Measurements from ENCODE around the gene SPEG. TPM values are rescaled to one million over a fixed set of nuclear protein-coding genes. Genes with fewer than 3 reads are reported as not detected.

SPEG gene
- total RNA-seq, 3 donors from 2014 or later (not counting 1 experiment from before 2014, with no cell fraction given): 0.35 to 1.5 (median 1.2) TPM

DNA sequence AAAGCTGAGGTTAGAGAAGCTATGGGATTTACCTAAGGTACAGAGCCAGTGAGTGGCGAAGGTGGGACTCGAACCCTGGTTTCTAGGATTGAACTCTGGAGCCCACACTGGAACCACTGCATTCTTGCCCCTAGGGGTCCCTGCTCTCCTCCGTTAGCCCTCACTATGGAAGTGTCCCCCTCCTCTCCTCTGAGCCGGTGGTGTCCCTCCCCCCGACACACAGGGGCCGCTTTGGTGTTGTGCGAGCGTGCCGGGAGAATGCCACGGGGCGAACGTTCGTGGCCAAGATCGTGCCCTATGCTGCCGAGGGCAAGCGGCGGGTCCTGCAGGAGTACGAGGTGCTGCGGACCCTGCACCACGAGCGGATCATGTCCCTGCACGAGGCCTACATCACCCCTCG, 55.5 kb downstream of the SPEG start:
- peaks cover 14% of the 10 kb centered on the region for H3K27me3 ChIP-seq (ENCODE audit: control insufficient read depth, insufficient read depth, low read length)
- TF ChIP-seq, protein P1, sequence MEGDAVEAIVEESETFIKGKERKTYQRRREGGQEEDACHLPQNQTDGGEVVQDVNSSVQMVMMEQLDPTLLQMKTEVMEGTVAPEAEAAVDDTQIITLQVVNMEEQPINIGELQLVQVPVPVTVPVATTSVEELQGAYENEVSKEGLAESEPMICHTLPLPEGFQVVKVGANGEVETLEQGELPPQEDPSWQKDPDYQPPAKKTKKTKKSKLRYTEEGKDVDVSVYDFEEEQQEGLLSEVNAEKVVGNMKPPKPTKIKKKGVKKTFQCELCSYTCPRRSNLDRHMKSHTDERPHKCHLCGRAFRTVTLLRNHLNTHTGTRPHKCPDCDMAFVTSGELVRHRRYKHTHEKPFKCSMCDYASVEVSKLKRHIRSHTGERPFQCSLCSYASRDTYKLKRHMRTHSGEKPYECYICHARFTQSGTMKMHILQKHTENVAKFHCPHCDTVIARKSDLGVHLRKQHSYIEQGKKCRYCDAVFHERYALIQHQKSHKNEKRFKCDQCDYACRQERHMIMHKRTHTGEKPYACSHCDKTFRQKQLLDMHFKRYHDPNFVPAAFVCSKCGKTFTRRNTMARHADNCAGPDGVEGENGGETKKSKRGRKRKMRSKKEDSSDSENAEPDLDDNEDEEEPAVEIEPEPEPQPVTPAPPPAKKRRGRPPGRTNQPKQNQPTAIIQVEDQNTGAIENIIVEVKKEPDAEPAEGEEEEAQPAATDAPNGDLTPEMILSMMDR (IDR thresholded peaks at IDR 0.05): no peak
- Mint-ChIP-seq H3K4me1 (no peaks in the 10 kb centered on the region), H3K36me3 (no peaks in the 10 kb centered on the region), H3K4me3 (no peak overlapping the region), H3K27ac (no peak overlapping the region), H3K9me3 (no peaks in the 10 kb centered on the region), H3K27me3 (ENCODE audit: low read depth in 2 of 2) (peaks cover 29 to 46% of the 10 kb centered on the region in 2 donors)
- no peak overlapping the region for H3K4me3 ChIP-seq (ENCODE audit: low read length)
- intact Hi-C loops (cut with micrococcal nuclease): no loop called here
- H3K9me3 ChIP-seq (ENCODE audit: control insufficient read depth, insufficient read depth, low read length): no peaks in the 10 kb centered on the region
- H3K27ac ChIP-seq (ENCODE audit: low read length): no peak overlapping the region
- ATAC-seq: no peak
- 85% methylated on average over 23 of the region's 23 CpGs for WGBS (ENCODE audit: insufficient coverage)
- no peaks in the 10 kb centered on the region for H3K36me3 ChIP-seq (ENCODE audit: control insufficient read depth, insufficient read depth, low read length)
- DNase-seq: no peak
- H3K4me1 ChIP-seq (ENCODE audit: control insufficient read depth, insufficient read depth, low read length): no peaks in the 10 kb centered on the region

DNA sequence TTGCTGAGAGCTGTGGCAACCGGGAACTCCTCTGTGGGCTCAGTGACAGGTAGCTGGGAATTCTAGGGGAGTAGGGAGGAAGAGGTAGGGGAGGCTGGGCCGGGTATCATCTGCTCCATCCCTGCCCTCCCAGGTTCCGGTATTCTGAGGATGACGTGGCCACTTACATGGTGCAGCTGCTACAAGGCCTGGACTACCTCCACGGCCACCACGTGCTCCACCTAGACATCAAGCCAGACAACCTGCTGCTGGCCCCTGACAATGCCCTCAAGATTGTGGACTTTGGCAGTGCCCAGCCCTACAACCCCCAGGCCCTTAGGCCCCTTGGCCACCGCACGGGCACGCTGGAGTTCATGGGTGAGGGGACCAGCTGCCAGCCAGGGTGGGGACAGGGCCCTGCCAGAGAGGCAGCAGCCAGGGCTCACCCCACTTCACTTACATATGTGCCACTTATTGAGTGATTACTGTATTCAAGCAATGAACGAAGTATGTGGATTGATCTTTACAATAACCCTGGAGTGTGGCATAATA, 56.0 kb downstream of the SPEG start:
- 91% methylated on average over 10 of the region's 10 CpGs for WGBS (ENCODE audit: insufficient coverage)
- intact Hi-C loops (cut with micrococcal nuclease): no loop called here
- no peaks in the 10 kb centered on the region for H3K9me3 Mint-ChIP-seq

DNA sequence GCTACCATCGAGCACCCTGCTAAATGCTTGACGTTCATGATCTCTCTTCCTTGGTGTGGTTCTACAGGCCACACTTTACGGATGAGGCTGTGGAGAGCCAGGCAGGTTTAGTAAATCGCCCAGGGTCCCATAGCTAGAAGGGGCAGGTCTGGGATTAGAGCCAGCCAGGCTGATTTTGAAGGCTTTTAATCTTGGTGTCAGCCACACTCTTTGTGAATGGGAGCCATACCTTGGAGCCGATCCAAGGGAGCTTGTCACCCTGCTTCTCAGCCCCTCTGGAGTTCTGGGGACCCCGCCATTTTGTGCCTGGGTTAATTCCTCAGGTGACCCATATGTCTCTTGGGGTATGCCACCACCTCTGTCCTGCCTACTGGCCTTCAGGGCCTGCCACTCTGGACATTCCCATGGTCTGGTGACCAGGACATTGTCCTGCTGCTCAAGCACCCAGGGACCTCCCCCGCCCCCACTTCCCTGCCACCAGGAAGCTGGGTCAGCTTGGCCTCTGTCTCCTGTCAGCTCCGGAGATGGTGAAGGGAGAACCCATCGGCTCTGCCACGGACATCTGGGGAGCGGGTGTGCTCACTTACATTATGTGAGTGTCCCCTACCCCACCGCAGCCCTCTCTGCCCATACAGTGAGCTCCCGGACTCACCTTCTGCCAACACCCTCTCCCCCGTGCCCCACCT, 56.8 kb downstream of the SPEG start:
- Histone ChIP-seq H3K4me3 (ENCODE audit: low read length) (no peak overlapping the region), H3K27ac (ENCODE audit: low read length) (no peak overlapping the region), H3K4me1 (ENCODE audit: control insufficient read depth, insufficient read depth, low read length) (peaks cover 6% of the 10 kb centered on the region), H3K27me3 (ENCODE audit: control insufficient read depth, insufficient read depth, low read length) (peaks cover 24% of the 10 kb centered on the region), H3K36me3 (ENCODE audit: control insufficient read depth, insufficient read depth, low read length) (no peaks in the 10 kb centered on the region), H3K9me3 (ENCODE audit: control insufficient read depth, insufficient read depth, low read length) (no peaks in the 10 kb centered on the region)
- DNase-seq: no peak
- Mint-ChIP-seq H3K27me3 (ENCODE audit: low read depth in 2 of 2) (peaks cover 30 to 45% of the 10 kb centered on the region in 2 donors), H3K4me1 (peaks cover 0 to 3% of the 10 kb centered on the region in 2 donors), H3K36me3 (no peaks in the 10 kb centered on the region), H3K9me3 (no peaks in the 10 kb centered on the region), H3K4me3 (no peak overlapping the region), H3K27ac (no peak overlapping the region)
- WGBS (ENCODE audit: insufficient coverage): 82% methylated on average over 14 of the region's 14 CpGs
- TF ChIP-seq, protein P1 (IDR thresholded peaks at IDR 0.05): no peak
- no peak for ATAC-seq
- intact Hi-C loops (cut with micrococcal nuclease): no loop called here

More for the DNA sequence above, 56.0 kb downstream of the SPEG start:
- no peak overlapping the region for H3K4me3 Mint-ChIP-seq
- no peak for DNase-seq
- no peak overlapping the region for H3K27ac Mint-ChIP-seq
- TF ChIP-seq, protein P1 (IDR thresholded peaks at IDR 0.05): no peak
- peaks cover 30 to 47% of the 10 kb centered on the region in 2 donors for H3K27me3 Mint-ChIP-seq (ENCODE audit: low read depth in 2 of 2)
- H3K36me3 ChIP-seq (ENCODE audit: control insufficient read depth, insufficient read depth, low read length): no peaks in the 10 kb centered on the region
- peaks cover 17% of the 10 kb centered on the region for H3K27me3 ChIP-seq (ENCODE audit: control insufficient read depth, insufficient read depth, low read length)
- no peak for ATAC-seq
- no peaks in the 10 kb centered on the region for H3K36me3 Mint-ChIP-seq
- no peak overlapping the region for H3K27ac ChIP-seq (ENCODE audit: low read length)
- no peak overlapping the region for H3K4me3 ChIP-seq (ENCODE audit: low read length)
- H3K4me1 ChIP-seq (ENCODE audit: control insufficient read depth, insufficient read depth, low read length): peaks cover 3% of the 10 kb centered on the region
- H3K9me3 ChIP-seq (ENCODE audit: control insufficient read depth, insufficient read depth, low read length): no peaks in the 10 kb centered on the region
- no peaks in the 10 kb centered on the region for H3K4me1 Mint-ChIP-seq
